Keratinocyte (primary cell): ENCODE results near the gene ZC3H4.

Source experiments
- CTCF ChIP-seq, 3 experiments: IDR thresholded peaks in 1 of 3; conservative IDR thresholded peaks in 1 of 3; optimal IDR thresholded peaks in 1 of 3; 2 replicates in 2 of 3; 3 replicates in 1 of 3; pipeline versions ENCODE3 to v1.5.1; 2011; ENCODE audit warnings: low read length in 3 of 3, mild to moderate bottlenecking in 3 of 3, moderate library complexity in 2 of 3, control low read depth in 1 of 3, inconsistent platforms in 1 of 3; ENCODE audit not compliant: insufficient read depth in 2 of 3; ENCODE audit errors: extremely low read depth in 1 of 3
- EZH2 ChIP-seq: IDR thresholded peaks from one replicate; pipeline ENCODE4 v1.6.1; 2012; ENCODE audit warnings: inconsistent platforms, mild to moderate bottlenecking, low read length, moderate library complexity

GRCh38 chr19:47161876-47162489 lies 48.4 kb upstream of the ZC3H4 start:
- TF ChIP-seq CTCF (optimal IDR thresholded peaks at IDR 0.05 in 1 of 3, IDR thresholded peaks at IDR 0.05 in 1 of 3, conservative IDR thresholded peaks at IDR 0.05 in 1 of 3; ENCODE audit: extremely low read depth in 1 of 3, insufficient read depth in 2 of 3, low read length in 3 of 3) (no peak), EZH2 (no peak)
